HG02759 (cell line): ENCODE results near the gene NR2F2.

ENCODE experiments used
- ATAC-seq: cut with Tn5 transposase; IDR thresholded peaks from one replicate; pipeline ENCODE4 v1.9.1; 2021; ENCODE audit warnings: mild to moderate bottlenecking, moderate library complexity; ENCODE audit not compliant: unreplicated experiment

NR2F2 gene

GRCh38 chr15:96331144-96331944, 844 bp downstream of the NR2F2 start:
- peak; percentile 4 for ATAC-seq

- ATAC-seq, result no peak
Observed at GRCh38 chr15:96331945-96332636, 1.6 kb downstream of the NR2F2 start.

- ATAC-seq, result no peak
Observed at GRCh38 chr15:96332637-96333121, 2.2 kb downstream of the NR2F2 start.

GRCh38 chr15:96333131-96334016, 2.9 kb downstream of the NR2F2 start:
- no peak for ATAC-seq

- no peak for ATAC-seq
Observed at GRCh38 chr15:96334017-96334704, 3.7 kb downstream of the NR2F2 start.

- ATAC-seq, result no peak
Observed at GRCh38 chr15:96334705-96335410, 4.4 kb downstream of the NR2F2 start.

- no peak for ATAC-seq
Observed at GRCh38 chr15:96335411-96336024, 5.0 kb downstream of the NR2F2 start.

GRCh38 chr15:96336108-96336595, 5.7 kb downstream of the NR2F2 start:
- no peak for ATAC-seq

GRCh38 chr15:96336596-96337364, 6.3 kb downstream of the NR2F2 start:
- ATAC-seq, result no peak

GRCh38 chr15:96337365-96338023, 7.0 kb downstream of the NR2F2 start:
- no peak for ATAC-seq

GRCh38 chr15:96338074-96338765, 7.7 kb downstream of the NR2F2 start:
- ATAC-seq, result no peak

- no peak for ATAC-seq
Observed at GRCh38 chr15:96338766-96339618, 8.5 kb downstream of the NR2F2 start.

GRCh38 chr15:96339619-96340347, 9.3 kb downstream of the NR2F2 start:
- ATAC-seq, result no peak

GRCh38 chr15:96340348-96340597, 9.8 kb downstream of the NR2F2 start:
- ATAC-seq, result no peak

- peak; percentile 42 for ATAC-seq
Observed at GRCh38 chr15:96340598-96341512, 10.4 kb downstream of the NR2F2 start.
